ENCODE measurements around the gene MBOAT7. TPM values are rescaled to one million over a fixed set of nuclear protein-coding genes. Genes with fewer than 3 reads are reported as not detected.

The MBOAT7 gene
- total RNA-seq, 1 experiment from 2014 or later: 100 TPM

GRCh38 chr19:54151362-54152035 lies 37.9 kb downstream of the MBOAT7 start:
- Mint-ChIP-seq H3K9me3 (no peaks in the 10 kb centered on the region), H3K27ac (peak overlapping the region in 1 of 3 experiments; percentile 69; a peak in 1 of 7 replicates), H3K4me3 (no peak overlapping the region), H3K36me3 (ENCODE audit: insufficient read depth in 1 of 3, low read depth in 3 of 3) (peaks cover 56 to 90% (median 87%) of the 10 kb centered on the region in 3 experiments), H3K27me3 (ENCODE audit: low read depth) (no peaks in the 10 kb centered on the region; the same call in 1 of the 2 replicates), H3K4me1 (no peaks in the 10 kb centered on the region)
- TF ChIP-seq CTCF (conservative IDR thresholded peaks at IDR 0.05): no peak
- H3K23me2 ChIP-seq (ENCODE audit: insufficient read length, low read depth, low read length, poor library complexity, severe bottlenecking): no peaks in the 10 kb centered on the region
- no peak overlapping the region for H2BK5ac ChIP-seq (ENCODE audit: insufficient read length, low read length)
- H3K18ac ChIP-seq (ENCODE audit: insufficient read length, low read depth, low read length): no peak overlapping the region
- H2BK15ac ChIP-seq (ENCODE audit: low read depth, low read length): no peak overlapping the region
- no peaks in the 10 kb centered on the region for H3K9me3 ChIP-seq (ENCODE audit: control insufficient read depth, low read depth, low read length)
- no CpG with 5 or more reads among the region's 23 CpGs for WGBS (ENCODE audit: extremely low coverage, insufficient read length, low lambda C conversion rate)
- no peak overlapping the region for H3K4ac ChIP-seq (ENCODE audit: low read depth, low read length)
- DNase-seq: no peak
- H4K20me1 ChIP-seq (ENCODE audit: control insufficient read depth, insufficient read depth, insufficient read length): no peaks in the 10 kb centered on the region
- no peak overlapping the region for H2BK120ac ChIP-seq (ENCODE audit: low read depth, low read length, poor library complexity, severe bottlenecking)
- H4K91ac ChIP-seq (ENCODE audit: insufficient read length, low read depth, low read length): no peak overlapping the region
- H3K14ac ChIP-seq (ENCODE audit: insufficient read depth, low read length): no peak overlapping the region
- no peak overlapping the region for H3K27ac ChIP-seq (ENCODE audit: insufficient read length, low read depth, low read length)
- H3K4me1 ChIP-seq (ENCODE audit: insufficient read depth, low read length): no peaks in the 10 kb centered on the region
- H3K27me3 ChIP-seq (ENCODE audit: insufficient read depth, low read length): no peaks in the 10 kb centered on the region
- H2AFZ ChIP-seq (ENCODE audit: low read length): no peak overlapping the region
- no peaks in the 10 kb centered on the region for H3K79me2 ChIP-seq (ENCODE audit: insufficient read depth, low read length)
- no peak overlapping the region for H3T11ph ChIP-seq (ENCODE audit: low read length)
- no peak overlapping the region for H3K4me2 ChIP-seq (ENCODE audit: insufficient read depth, insufficient read length, low read length)
- H3K23ac ChIP-seq (ENCODE audit: insufficient read length, low read depth, low read length): no peak overlapping the region
- H4K5ac ChIP-seq (ENCODE audit: insufficient read length, low read depth, low read length): no peak overlapping the region
- H4K8ac ChIP-seq (replicated peaks; ENCODE audit: insufficient read length, low read depth, low read length): no peak overlapping the region
- H2BK12ac ChIP-seq (ENCODE audit: insufficient read length, low read depth, low read length): no peak overlapping the region
- H2BK20ac ChIP-seq (ENCODE audit: low read depth, low read length, poor library complexity, severe bottlenecking): no peak overlapping the region
- no peak overlapping the region for H3K9ac ChIP-seq (ENCODE audit: extremely low read depth, insufficient read length, low read length)
- H2AK5ac ChIP-seq (ENCODE audit: insufficient read length, low read length): no peak overlapping the region
- H3K79me1 ChIP-seq (ENCODE audit: insufficient read depth, low read depth, low read length, poor library complexity, severe bottlenecking): no peaks in the 10 kb centered on the region
- no peak overlapping the region for H3K56ac ChIP-seq (ENCODE audit: insufficient read length, low read depth, low read length)

All from H9 (cell line).